Kidney (tissue), 14 donors: ENCODE results near the gene SATB1. TPM values are rescaled to one million over a fixed set of nuclear protein-coding genes. Genes with fewer than 3 reads are reported as not detected.

Experiments
- DNase-seq, 5 donors: peaks; one replicate each; pipeline ENCODE4 v3.0.0-alpha.2; 2013 to 2020
- FAIRE-seq: peaks from 2 replicates; lab custom pipeline; 2012; peaks lifted over from hg19 to GRCh38; lab: Jason Lieb, UNC
- H3K27ac ChIP-seq, 2 donors: one replicate each; pipeline ENCODE4 v1.7.0; 2013; ENCODE audit warnings: low read depth in 2 of 2, low read length in 2 of 2, inconsistent platforms in 1 of 2
- H3K27me3 ChIP-seq: one replicate; pipeline ENCODE4 v1.7.1; 2013; ENCODE audit warnings: low read length, inconsistent platforms; ENCODE audit not compliant: control insufficient read depth, insufficient read depth
- H3K36me3 ChIP-seq, 3 donors: one replicate each; pipeline versions ENCODE4 v1.7.0 to v1.7.1; 2013; ENCODE audit warnings: low read length in 3 of 3, control low read depth in 1 of 3, inconsistent platforms in 1 of 3; ENCODE audit not compliant: insufficient read depth in 3 of 3, control insufficient read depth in 2 of 3
- H3K4me1 ChIP-seq, 3 donors: one replicate each; pipeline versions ENCODE4 v1.7.0 to v1.7.1; 2013; ENCODE audit warnings: low read length in 3 of 3, inconsistent platforms in 1 of 3, low read depth in 1 of 3; ENCODE audit not compliant: control insufficient read depth in 2 of 3, insufficient read depth in 2 of 3
- H3K4me3 ChIP-seq, 3 donors: one replicate each; pipeline versions ENCODE4 v1.7.0 to v1.8.1; 2013; ENCODE audit warnings: low read length in 3 of 3, control low read depth in 1 of 3, inconsistent platforms in 1 of 3
- H3K9ac ChIP-seq, 3 donors: one replicate each; pipeline versions ENCODE4 v1.7.0 to v1.7.1; 2013; ENCODE audit warnings: low read length in 3 of 3, control low read depth in 1 of 3, inconsistent platforms in 1 of 3
- H3K9me3 ChIP-seq, 3 donors: one replicate each; pipeline versions ENCODE4 v1.7.0 to v1.7.1; 2013; ENCODE audit warnings: low read length in 3 of 3, control low read depth in 1 of 3, inconsistent platforms in 1 of 3; ENCODE audit not compliant: control insufficient read depth in 2 of 3, insufficient read depth in 1 of 3
- intact Hi-C: fragments of 100-400 bp; cut with DNase I; formaldehyde crosslinking; loops from one replicate; pipeline ENCODE4 v1.11.1; 2022
- polyA plus RNA-seq: library from polyadenylated mRNA; stranded (reverse); fragments of 350-450 nt; fragmentation: Illumina TruSeq; extraction: RNeasy Lipid Tissue Mini Kit (QIAGEN cat#74804); gene quantifications from one replicate; pipeline ENCODE4 v1.2.3, GENCODE V29; 2014; ENCODE audit warnings: low read depth, low replicate concordance; ENCODE audit not compliant: insufficient read depth
- total RNA-seq: library from RNA; stranded (reverse); fragmentation: NEBNext Ultra II Directional; extraction: Animal tissue kit (Norgen Biotek cat#: 25700); gene quantifications from one replicate; pipeline ENCODE4 v1.2.1, GENCODE V29; 2021
- TF ChIP-seq, protein P1 (sequence below): IDR thresholded peaks from 3 replicates; pipeline ENCODE4 v1.5.1; 2012; ENCODE audit warnings: mild to moderate bottlenecking, moderate library complexity, borderline replicate concordance; ENCODE audit not compliant: insufficient read depth; ENCODE audit errors: extremely low read depth
- donor health status: control.
- donor health status: control.
- donor health status: control.
- donor health status: control.
- donor health status: control.
- donor health status: DM: yes; HTN: yes; CAD: no.
- donor health status: Normal renal cell carcinoma (clear cell type).

SATB1 gene
- total and polyA plus RNA-seq, 2 donors from 2014 or later: 6.2 to 22.2 TPM

DNA sequence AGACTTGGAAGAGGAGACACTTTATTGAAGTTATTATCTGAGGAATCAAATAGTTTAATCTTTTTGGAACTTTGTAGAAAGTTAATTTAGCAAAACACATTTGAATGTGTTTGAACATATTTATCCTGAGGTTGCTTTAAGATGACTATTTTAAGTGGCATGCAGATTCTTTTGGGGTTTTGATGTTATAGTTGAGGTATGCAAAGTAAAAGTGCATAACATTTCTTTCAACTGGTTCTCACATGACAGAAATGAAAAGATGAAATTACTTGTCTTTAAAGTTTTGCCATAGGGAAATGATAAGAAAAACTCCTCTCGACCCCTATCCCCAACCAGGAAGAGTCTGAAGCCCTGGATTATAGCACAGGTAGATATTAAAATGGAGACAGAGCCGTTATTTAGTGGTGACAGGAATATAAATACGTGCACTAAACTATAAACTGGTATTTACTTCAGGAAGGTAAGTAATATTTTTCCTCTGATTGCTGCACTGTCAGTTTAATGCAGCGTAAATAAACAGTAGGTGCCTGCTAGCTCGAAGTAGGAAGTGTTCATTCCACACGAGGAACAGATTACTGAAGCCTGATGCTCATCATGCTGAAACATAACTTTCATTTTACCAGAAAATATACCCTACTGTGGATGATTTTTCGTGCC lies 15.1 kb upstream of the SATB1 start:
- FAIRE-seq (no peak), DNase-seq (no peak)
- TF ChIP-seq, protein P1, sequence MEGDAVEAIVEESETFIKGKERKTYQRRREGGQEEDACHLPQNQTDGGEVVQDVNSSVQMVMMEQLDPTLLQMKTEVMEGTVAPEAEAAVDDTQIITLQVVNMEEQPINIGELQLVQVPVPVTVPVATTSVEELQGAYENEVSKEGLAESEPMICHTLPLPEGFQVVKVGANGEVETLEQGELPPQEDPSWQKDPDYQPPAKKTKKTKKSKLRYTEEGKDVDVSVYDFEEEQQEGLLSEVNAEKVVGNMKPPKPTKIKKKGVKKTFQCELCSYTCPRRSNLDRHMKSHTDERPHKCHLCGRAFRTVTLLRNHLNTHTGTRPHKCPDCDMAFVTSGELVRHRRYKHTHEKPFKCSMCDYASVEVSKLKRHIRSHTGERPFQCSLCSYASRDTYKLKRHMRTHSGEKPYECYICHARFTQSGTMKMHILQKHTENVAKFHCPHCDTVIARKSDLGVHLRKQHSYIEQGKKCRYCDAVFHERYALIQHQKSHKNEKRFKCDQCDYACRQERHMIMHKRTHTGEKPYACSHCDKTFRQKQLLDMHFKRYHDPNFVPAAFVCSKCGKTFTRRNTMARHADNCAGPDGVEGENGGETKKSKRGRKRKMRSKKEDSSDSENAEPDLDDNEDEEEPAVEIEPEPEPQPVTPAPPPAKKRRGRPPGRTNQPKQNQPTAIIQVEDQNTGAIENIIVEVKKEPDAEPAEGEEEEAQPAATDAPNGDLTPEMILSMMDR: no peak
- intact Hi-C loops: no loop called here
- Histone ChIP-seq H3K27ac (no peak overlapping the region), H3K4me3 (no peak overlapping the region), H3K4me1 (peaks cover 0 to 11% (median 6%) of the 10 kb centered on the region in 3 donors), H3K36me3 (no peaks in the 10 kb centered on the region), H3K9me3 (no peaks in the 10 kb centered on the region), H3K27me3 (peaks cover 16% of the 10 kb centered on the region), H3K9ac (no peak overlapping the region)

DNA sequence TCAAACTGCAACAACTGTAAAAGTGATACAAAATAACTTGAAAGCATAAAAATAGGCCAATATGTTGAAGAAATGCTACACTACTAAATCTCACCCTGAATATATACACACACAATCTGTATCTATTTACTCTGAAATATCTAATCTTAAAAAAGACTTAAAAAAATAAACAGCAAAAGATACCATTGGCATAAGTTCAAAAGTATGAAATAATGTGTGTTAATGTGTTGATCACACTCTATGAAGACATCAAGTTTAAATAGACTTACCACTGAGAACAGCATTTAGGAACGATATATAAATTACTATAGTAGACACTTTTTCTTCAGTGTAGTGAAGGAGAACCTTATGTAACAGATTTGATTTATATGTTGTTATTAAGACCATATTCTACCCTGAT lies 14.1 kb upstream of the SATB1 start:
- FAIRE-seq (no peak), DNase-seq (no peak)
- peaks cover 0 to 8% (median 4%) of the 10 kb centered on the region in 3 donors for H3K4me1 ChIP-seq
- peaks cover 16% of the 10 kb centered on the region for H3K27me3 ChIP-seq
- H3K27ac ChIP-seq: no peak overlapping the region
- no peaks in the 10 kb centered on the region for H3K9me3 ChIP-seq
- intact Hi-C loops: no loop called here
- H3K4me3 ChIP-seq: no peak overlapping the region
- H3K9ac ChIP-seq: no peak overlapping the region
- TF ChIP-seq, protein P1: no peak
- no peaks in the 10 kb centered on the region for H3K36me3 ChIP-seq

DNA sequence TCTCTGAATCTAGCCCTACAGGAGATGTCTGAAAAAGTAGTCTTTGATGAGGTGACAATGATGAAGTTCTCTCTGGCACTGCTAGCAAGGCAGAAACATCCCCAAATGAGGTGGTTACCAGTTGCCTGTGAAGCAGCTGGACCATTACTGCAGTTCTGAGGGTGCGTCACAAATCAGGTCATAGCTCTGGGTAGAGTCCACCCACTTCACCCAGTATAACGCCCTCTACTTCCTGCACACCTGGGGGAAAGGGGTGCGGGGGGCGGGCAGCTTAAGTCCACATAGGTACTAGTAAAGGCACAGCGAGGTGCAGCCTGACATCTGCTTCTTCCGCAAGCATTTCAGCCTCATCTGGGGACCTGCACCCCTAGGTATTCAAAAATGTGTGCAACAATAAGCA lies 13.4 kb upstream of the SATB1 start:
- Histone ChIP-seq H3K9ac (no peak overlapping the region), H3K27me3 (peaks cover 15% of the 10 kb centered on the region), H3K4me1 (peaks cover 0 to 1% (median 0%) of the 10 kb centered on the region in 3 donors), H3K36me3 (no peaks in the 10 kb centered on the region), H3K27ac (no peak overlapping the region), H3K4me3 (no peak overlapping the region), H3K9me3 (no peaks in the 10 kb centered on the region)
- DNase-seq (peak in 1 of 5 donors; percentile 28), FAIRE-seq (no peak)
- TF ChIP-seq, protein P1: no peak
- intact Hi-C loops: no loop called here
